Vagina (tissue), 2 donors: ENCODE results near the gene EML4.

Experiments used
- CTCF ChIP-seq, 3 experiments: fragments of 450-650 bp in 2 of 3; fragments of 200-600 bp in 1 of 3; sonication (generic) in 1 of 3; IDR thresholded peaks; one replicate each; pipeline ENCODE4 v1.5.1; 2017 to 2019; ENCODE audit warnings: antibody characterized with exemption in 3 of 3, mild to moderate bottlenecking in 2 of 3, moderate library complexity in 2 of 3
- POLR2AphosphoS5 ChIP-seq, 2 donors: sonication (generic); formaldehyde crosslinking; IDR thresholded peaks; one replicate each; pipeline ENCODE4 v1.9.0; 2017; ENCODE audit warnings: antibody characterized with exemption in 2 of 2, mild to moderate bottlenecking in 2 of 2, low read depth in 1 of 2; ENCODE audit not compliant: insufficient read depth in 1 of 2

GRCh38 chr2:42281416-42282081 is 112.4 kb downstream of the EML4 start:
- TF ChIP-seq CTCF (IDR thresholded peaks at IDR 0.05): no peak
- no peak for TF ChIP-seq POLR2AphosphoS5 (IDR thresholded peaks at IDR 0.05; ENCODE audit: insufficient read depth in 1 of 2, low read depth in 1 of 2)
